Kidney (tissue), 14 donors: ENCODE data around the gene INPP5A. TPM values are rescaled to one million over a fixed set of nuclear protein-coding genes. Genes with fewer than 3 reads are reported as not detected.
A peak's percentile ranks its signal among the peaks of the same experiment; 100 is the strongest.

Experiments used
- DNase-seq, 5 donors: peaks; one replicate each; pipeline ENCODE4 v3.0.0-alpha.2; 2013 to 2020
- FAIRE-seq: peaks from 2 replicates; lab custom pipeline; 2012; peaks lifted over from hg19 to GRCh38; lab: Jason Lieb, UNC
- H3K27ac ChIP-seq, 2 donors: one replicate each; pipeline ENCODE4 v1.7.0; 2013; ENCODE audit warnings: low read depth in 2 of 2, low read length in 2 of 2, inconsistent platforms in 1 of 2
- H3K27me3 ChIP-seq: one replicate; pipeline ENCODE4 v1.7.1; 2013; ENCODE audit warnings: low read length, inconsistent platforms; ENCODE audit not compliant: control insufficient read depth, insufficient read depth
- H3K36me3 ChIP-seq, 3 donors: one replicate each; pipeline versions ENCODE4 v1.7.0 to v1.7.1; 2013; ENCODE audit warnings: low read length in 3 of 3, control low read depth in 1 of 3, inconsistent platforms in 1 of 3; ENCODE audit not compliant: insufficient read depth in 3 of 3, control insufficient read depth in 2 of 3
- H3K4me1 ChIP-seq, 3 donors: one replicate each; pipeline versions ENCODE4 v1.7.0 to v1.7.1; 2013; ENCODE audit warnings: low read length in 3 of 3, inconsistent platforms in 1 of 3, low read depth in 1 of 3; ENCODE audit not compliant: control insufficient read depth in 2 of 3, insufficient read depth in 2 of 3
- H3K4me3 ChIP-seq, 3 donors: one replicate each; pipeline versions ENCODE4 v1.7.0 to v1.8.1; 2013; ENCODE audit warnings: low read length in 3 of 3, control low read depth in 1 of 3, inconsistent platforms in 1 of 3
- H3K9ac ChIP-seq, 3 donors: one replicate each; pipeline versions ENCODE4 v1.7.0 to v1.7.1; 2013; ENCODE audit warnings: low read length in 3 of 3, control low read depth in 1 of 3, inconsistent platforms in 1 of 3
- H3K9me3 ChIP-seq, 3 donors: one replicate each; pipeline versions ENCODE4 v1.7.0 to v1.7.1; 2013; ENCODE audit warnings: low read length in 3 of 3, control low read depth in 1 of 3, inconsistent platforms in 1 of 3; ENCODE audit not compliant: control insufficient read depth in 2 of 3, insufficient read depth in 1 of 3
- intact Hi-C: fragments of 100-400 bp; cut with DNase I; formaldehyde crosslinking; loops from one replicate; pipeline ENCODE4 v1.11.1; 2022
- polyA plus RNA-seq: library from polyadenylated mRNA; stranded (reverse); fragments of 350-450 nt; fragmentation: Illumina TruSeq; extraction: RNeasy Lipid Tissue Mini Kit (QIAGEN cat#74804); gene quantifications from one replicate; pipeline ENCODE4 v1.2.3, GENCODE V29; 2014; ENCODE audit warnings: low read depth, low replicate concordance; ENCODE audit not compliant: insufficient read depth
- total RNA-seq: library from RNA; stranded (reverse); fragmentation: NEBNext Ultra II Directional; extraction: Animal tissue kit (Norgen Biotek cat#: 25700); gene quantifications from one replicate; pipeline ENCODE4 v1.2.1, GENCODE V29; 2021
- TF ChIP-seq, protein P1 (sequence below): IDR thresholded peaks from 3 replicates; pipeline ENCODE4 v1.5.1; 2012; ENCODE audit warnings: mild to moderate bottlenecking, moderate library complexity, borderline replicate concordance; ENCODE audit not compliant: insufficient read depth; ENCODE audit errors: extremely low read depth
- donor health status: control.
- donor health status: control.
- donor health status: control.
- donor health status: control.
- donor health status: control.
- donor health status: DM: yes; HTN: yes; CAD: no.
- donor health status: Normal renal cell carcinoma (clear cell type).

The INPP5A gene
- total and polyA plus RNA-seq, 2 donors from 2014 or later: 20.8 to 40.3 TPM

DNA sequence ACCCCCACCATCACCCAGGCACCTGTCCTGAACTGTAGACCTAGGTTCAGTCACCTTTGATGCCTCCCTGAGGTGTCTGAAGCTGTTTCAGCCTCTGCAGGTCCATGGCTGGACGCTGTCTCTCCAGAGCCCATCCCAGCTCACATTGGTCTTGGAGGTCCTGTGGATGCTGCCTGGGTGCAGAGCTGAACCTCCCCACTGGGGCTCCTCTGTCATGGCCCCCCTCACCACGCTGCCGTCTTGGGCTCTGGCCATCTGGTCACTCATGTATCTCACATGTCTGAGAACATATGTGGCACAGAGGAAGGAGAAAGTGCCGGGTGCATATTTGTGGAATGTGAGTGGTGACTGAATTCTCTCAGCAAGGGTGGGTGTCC lies 139.5 kb downstream of the INPP5A start:
- intact Hi-C loops: no loop called here
- no peaks in the 10 kb centered on the region for H3K27me3 ChIP-seq
- TF ChIP-seq, protein P1, sequence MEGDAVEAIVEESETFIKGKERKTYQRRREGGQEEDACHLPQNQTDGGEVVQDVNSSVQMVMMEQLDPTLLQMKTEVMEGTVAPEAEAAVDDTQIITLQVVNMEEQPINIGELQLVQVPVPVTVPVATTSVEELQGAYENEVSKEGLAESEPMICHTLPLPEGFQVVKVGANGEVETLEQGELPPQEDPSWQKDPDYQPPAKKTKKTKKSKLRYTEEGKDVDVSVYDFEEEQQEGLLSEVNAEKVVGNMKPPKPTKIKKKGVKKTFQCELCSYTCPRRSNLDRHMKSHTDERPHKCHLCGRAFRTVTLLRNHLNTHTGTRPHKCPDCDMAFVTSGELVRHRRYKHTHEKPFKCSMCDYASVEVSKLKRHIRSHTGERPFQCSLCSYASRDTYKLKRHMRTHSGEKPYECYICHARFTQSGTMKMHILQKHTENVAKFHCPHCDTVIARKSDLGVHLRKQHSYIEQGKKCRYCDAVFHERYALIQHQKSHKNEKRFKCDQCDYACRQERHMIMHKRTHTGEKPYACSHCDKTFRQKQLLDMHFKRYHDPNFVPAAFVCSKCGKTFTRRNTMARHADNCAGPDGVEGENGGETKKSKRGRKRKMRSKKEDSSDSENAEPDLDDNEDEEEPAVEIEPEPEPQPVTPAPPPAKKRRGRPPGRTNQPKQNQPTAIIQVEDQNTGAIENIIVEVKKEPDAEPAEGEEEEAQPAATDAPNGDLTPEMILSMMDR: no peak
- H3K4me1 ChIP-seq: peaks cover 0 to 8% (median 0%) of the 10 kb centered on the region in 3 donors
- H3K4me3 ChIP-seq: no peak overlapping the region
- no peaks in the 10 kb centered on the region for H3K36me3 ChIP-seq
- FAIRE-seq (no peak), DNase-seq (peak in 1 of 5 donors; percentile 44)
- H3K27ac ChIP-seq: no peak overlapping the region
- no peak overlapping the region for H3K9ac ChIP-seq
- no peaks in the 10 kb centered on the region for H3K9me3 ChIP-seq

DNA sequence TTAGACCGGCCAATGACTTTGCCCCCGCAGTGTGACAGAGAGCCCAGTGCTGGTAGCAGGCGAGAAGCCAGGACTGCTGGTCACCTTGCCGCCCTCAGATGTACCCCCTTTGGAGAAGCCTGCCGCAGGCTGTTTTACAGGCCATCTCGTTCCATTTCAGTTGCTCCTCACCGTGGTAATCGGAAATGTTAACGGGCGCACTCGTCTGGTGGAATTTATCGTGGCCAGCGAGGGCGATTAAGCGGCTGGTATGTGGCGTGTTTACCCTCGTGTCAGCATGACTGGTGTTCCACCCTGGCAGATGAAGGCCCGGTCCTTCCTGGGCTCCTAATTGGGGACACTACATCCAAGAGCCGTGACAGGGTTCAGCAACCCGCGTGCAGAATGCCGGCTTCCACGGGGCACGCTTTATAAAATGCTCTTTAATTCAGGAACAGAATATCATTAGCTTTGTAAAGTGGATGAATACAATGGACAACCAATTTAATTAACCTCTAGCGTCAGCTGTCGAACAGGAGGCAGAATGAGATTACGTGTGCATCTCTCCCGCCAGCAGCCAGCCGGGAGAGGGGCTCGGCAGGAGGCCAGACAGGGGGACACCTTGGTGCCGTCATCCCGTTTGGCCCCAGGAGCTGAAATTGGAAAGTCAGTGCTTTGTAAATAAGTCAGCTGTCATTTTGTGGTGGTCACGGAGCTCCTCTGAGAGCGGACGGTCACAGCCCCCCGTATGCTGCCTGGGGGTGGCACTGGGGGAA lies 140.1 kb downstream of the INPP5A start:
- TF ChIP-seq, protein P1: no peak
- FAIRE-seq (no peak), DNase-seq (peak; percentile 68 to 87 (median 83))
- no peaks in the 10 kb centered on the region for H3K36me3 ChIP-seq
- no peak overlapping the region for H3K27ac ChIP-seq
- no peaks in the 10 kb centered on the region for H3K9me3 ChIP-seq
- no peak overlapping the region for H3K9ac ChIP-seq
- intact Hi-C loops: no loop called here
- peaks cover 0 to 8% (median 0%) of the 10 kb centered on the region in 3 donors for H3K4me1 ChIP-seq
- no peaks in the 10 kb centered on the region for H3K27me3 ChIP-seq
- no peak overlapping the region for H3K4me3 ChIP-seq

DNA sequence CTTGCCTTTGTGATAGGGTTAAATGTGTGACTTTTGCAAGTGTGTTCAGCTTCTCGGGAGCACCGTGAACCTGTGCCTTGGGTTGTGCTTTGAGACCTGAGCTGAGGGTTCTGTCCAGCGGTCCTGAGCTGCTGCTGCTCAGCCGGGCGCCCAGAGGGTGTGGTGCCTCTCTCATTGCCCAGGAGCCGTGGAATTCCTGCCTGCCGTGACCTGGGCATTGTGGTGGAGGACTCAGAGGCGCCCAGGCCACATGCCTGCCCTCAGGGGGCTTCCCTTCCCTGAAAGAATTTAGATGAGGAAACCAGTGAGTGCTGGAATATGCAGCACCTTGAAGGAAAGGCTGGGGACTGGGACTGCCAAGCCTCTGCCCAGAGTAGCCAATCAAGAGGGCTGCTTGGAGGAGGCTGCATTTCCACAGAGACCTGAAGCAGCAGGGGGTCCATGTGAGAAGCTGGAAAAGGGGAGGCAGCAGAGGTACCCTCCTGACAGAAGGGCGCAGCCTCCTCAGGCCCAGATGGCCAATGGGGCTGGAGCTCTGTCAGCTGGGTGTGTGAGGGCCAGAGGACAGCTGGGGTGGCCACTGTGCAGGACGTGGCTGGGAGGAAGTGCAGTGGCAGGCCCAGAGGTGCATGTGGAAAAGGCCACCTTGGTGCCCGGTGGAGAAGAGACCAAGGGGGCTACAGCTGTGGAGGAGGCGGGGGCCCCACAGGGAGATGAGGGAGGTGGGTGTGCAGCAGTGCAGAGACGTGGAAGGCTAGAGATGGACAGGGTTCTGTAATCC lies 141.0 kb downstream of the INPP5A start:
- Histone ChIP-seq H3K36me3 (no peaks in the 10 kb centered on the region), H3K9me3 (no peaks in the 10 kb centered on the region), H3K27ac (no peak overlapping the region), H3K9ac (no peak overlapping the region), H3K4me1 (peaks cover 0 to 8% (median 0%) of the 10 kb centered on the region in 3 donors), H3K4me3 (no peak overlapping the region), H3K27me3 (no peaks in the 10 kb centered on the region)
- DNase-seq (peak in 4 of 5 donors; percentile 8 to 51 (median 24)), FAIRE-seq (no peak)
- TF ChIP-seq, protein P1: no peak
- intact Hi-C loops: no loop called here
